Upper lobe of right lung (tissue), 1 donor: ENCODE results near the gene ID1. TPM values are rescaled to one million over a fixed set of nuclear protein-coding genes. Genes with fewer than 3 reads are reported as not detected.
"Not testable (repeated sequence)": the region's sequence is repeated elsewhere in the genome, so short reads cannot be mapped to it uniquely, and the experiment has no call there.

Experiments used
- ATAC-seq: fragments of 200-7000 bp; cut with Tn5 transposase; one replicate; pipeline ENCODE4 v1.9.1; 2020; ENCODE audit warnings: mild to moderate bottlenecking, moderate library complexity
- DNase-seq: peaks from one replicate; pipeline ENCODE4 v3.0.0-alpha.2; 2020
- H3K27ac ChIP-seq: fragments of 200-600 bp; one replicate; pipeline ENCODE4 v1.8.0; 2022
- H3K27me3 ChIP-seq: fragments of 200-600 bp; one replicate; pipeline ENCODE4 v1.8.0; 2022; ENCODE audit warnings: mild to moderate bottlenecking
- H3K36me3 ChIP-seq: fragments of 200-600 bp; one replicate; pipeline ENCODE4 v1.8.0; 2022
- H3K4me1 ChIP-seq: fragments of 200-600 bp; one replicate; pipeline ENCODE4 v1.8.0; 2022
- H3K4me3 ChIP-seq: fragments of 200-600 bp; one replicate; pipeline ENCODE4 v1.8.0; 2022; ENCODE audit warnings: mild to moderate bottlenecking
- H3K9me3 ChIP-seq: fragments of 200-600 bp; one replicate; pipeline ENCODE4 v1.8.0; 2022
- CTCF ChIP-seq: fragments of 200-600 bp; IDR thresholded peaks from one replicate; pipeline ENCODE4 v1.8.0; 2022; ENCODE audit warnings: antibody characterized with exemption
- intact Hi-C: fragments of 100-400 bp; cut with DNase I; formaldehyde crosslinking; loops from one replicate; pipeline ENCODE4 v1.11.0; 2022
- total RNA-seq: library from RNA; stranded (reverse); fragmentation: NEBNext Ultra II Directional; extraction: Animal tissue kit (Norgen Biotek cat#: 25700); gene quantifications from one replicate; pipeline ENCODE4 v1.2.1, GENCODE V29; 2021
- donor health status: DM: no; HTN: yes; CAD: no; lungs with severe emphysema.

The ID1 gene
- total RNA-seq, 1 donor from 2014 or later, result 515 TPM

- Histone ChIP-seq H3K9me3 (no peaks in the 10 kb centered on the region), H3K36me3 (no peaks in the 10 kb centered on the region), H3K4me1 (no peaks in the 10 kb centered on the region), H3K27me3 (peaks cover 1% of the 10 kb centered on the region), H3K27ac (no peak overlapping the region), H3K4me3 (no peak overlapping the region)
- no peak for TF ChIP-seq CTCF
- no peak for DNase-seq
- no peak for ATAC-seq
- intact Hi-C loops, result no loop called here
Measured at GRCh38 chr20:31642837-31643236, 37.7 kb downstream of the ID1 start.

GRCh38 chr20:31643522-31643921 is 38.4 kb downstream of the ID1 start:
- no peaks in the 10 kb centered on the region for H3K4me1 ChIP-seq
- no peak overlapping the region for H3K27ac ChIP-seq
- H3K4me3 ChIP-seq, result no peak overlapping the region
- no peaks in the 10 kb centered on the region for H3K9me3 ChIP-seq
- ATAC-seq, result no peak
- DNase-seq, result no peak
- no peaks in the 10 kb centered on the region for H3K36me3 ChIP-seq
- intact Hi-C loops, result no loop called here
- H3K27me3 ChIP-seq, result no peaks in the 10 kb centered on the region
- TF ChIP-seq CTCF, result no peak

- Histone ChIP-seq H3K9me3 (no peaks in the 10 kb centered on the region), H3K36me3 (no peaks in the 10 kb centered on the region), H3K4me1 (no peaks in the 10 kb centered on the region), H3K4me3 (no peak overlapping the region), H3K27ac (no peak overlapping the region), H3K27me3 (no peaks in the 10 kb centered on the region)
- intact Hi-C loops, result no loop called here
- ATAC-seq, result no peak
- DNase-seq, result no peak
- no peak for TF ChIP-seq CTCF
Measured at GRCh38 chr20:31644701-31645100, 39.6 kb downstream of the ID1 start.

GRCh38 chr20:31648104-31648503 is 43.0 kb downstream of the ID1 start:
- intact Hi-C loops, H3K4me1 ChIP-seq, H3K36me3 ChIP-seq, ATAC-seq, H3K4me3 ChIP-seq, H3K27ac ChIP-seq, DNase-seq, H3K9me3 ChIP-seq, H3K27me3 ChIP-seq: not testable (repeated sequence)

GRCh38 chr20:31652917-31653396 is 47.9 kb downstream of the ID1 start:
- ATAC-seq (no peak), DNase-seq (no peak)
- TF ChIP-seq CTCF, result no peak
- intact Hi-C loops, result no loop called here
- no peaks in the 10 kb centered on the region for H3K4me1 ChIP-seq
- H3K27ac ChIP-seq, result no peak overlapping the region
- no peaks in the 10 kb centered on the region for H3K9me3 ChIP-seq
- no peak overlapping the region for H3K4me3 ChIP-seq
- H3K27me3 ChIP-seq, result no peaks in the 10 kb centered on the region
- H3K36me3 ChIP-seq, result no peaks in the 10 kb centered on the region

- Histone ChIP-seq H3K4me1 (no peaks in the 10 kb centered on the region), H3K36me3 (no peaks in the 10 kb centered on the region), H3K27ac (no peak overlapping the region), H3K9me3 (no peaks in the 10 kb centered on the region), H3K4me3 (no peak overlapping the region), H3K27me3 (no peaks in the 10 kb centered on the region)
- DNase-seq, result no peak
- TF ChIP-seq CTCF, result no peak
- no peak for ATAC-seq
- intact Hi-C loops, result no loop called here
Measured at GRCh38 chr20:31653561-31653960, 48.5 kb downstream of the ID1 start.
